ENCODE data around the gene FAM222A. TPM values are rescaled to one million over a fixed set of nuclear protein-coding genes. Genes with fewer than 3 reads are reported as not detected.

FAM222A gene
- total and polyA plus RNA-seq, 9 donors, result 4.7 to 9.3 (median 5.9) TPM

GRCh38 chr12:109724321-109724892, 10.8 kb downstream of the FAM222A start:
- H3K9me3 ChIP-seq (replicated peaks; ENCODE audit: control insufficient read depth, low read depth, low read length), result no peaks in the 10 kb centered on the region
- H3K27ac ChIP-seq (ENCODE audit: low read length), result no peak overlapping the region
- no peaks in the 10 kb centered on the region for H3K36me3 ChIP-seq (ENCODE audit: control insufficient read depth, insufficient read depth, low read length)
- peaks cover 3% of the 10 kb centered on the region for H3K27me3 ChIP-seq (ENCODE audit: control insufficient read depth, insufficient read depth, low read length)
- H3K4me3 ChIP-seq (ENCODE audit: low read length), result no peak overlapping the region
- 90% methylated on average over 11 of the region's 14 CpGs for WGBS (ENCODE audit: insufficient coverage)
- no peak for DNase-seq
- peaks cover 85% of the 10 kb centered on the region for H3K4me1 ChIP-seq (ENCODE audit: control insufficient read depth, insufficient read depth, low read length)

- no peak for DNase-seq
- Histone ChIP-seq H3K27me3 (ENCODE audit: control insufficient read depth, insufficient read depth, low read length) (no peaks in the 10 kb centered on the region), H3K36me3 (ENCODE audit: control insufficient read depth, insufficient read depth, low read length) (no peaks in the 10 kb centered on the region), H3K4me1 (ENCODE audit: control insufficient read depth, insufficient read depth, low read length) (peaks cover 74% of the 10 kb centered on the region), H3K27ac (ENCODE audit: low read length) (no peak overlapping the region), H3K9me3 (replicated peaks; ENCODE audit: control insufficient read depth, low read depth, low read length) (no peaks in the 10 kb centered on the region), H3K4me3 (ENCODE audit: low read length) (no peak overlapping the region)
- WGBS (ENCODE audit: insufficient coverage), result 82% methylated on average over 19 of the region's 24 CpGs
Observed at GRCh38 chr12:109725321-109726105, 11.9 kb downstream of the FAM222A start.

- Histone ChIP-seq H3K36me3 (ENCODE audit: control insufficient read depth, insufficient read depth, low read length) (no peaks in the 10 kb centered on the region), H3K27me3 (ENCODE audit: control insufficient read depth, insufficient read depth, low read length) (no peaks in the 10 kb centered on the region), H3K27ac (ENCODE audit: low read length) (no peak overlapping the region), H3K4me1 (ENCODE audit: control insufficient read depth, insufficient read depth, low read length) (peaks cover 68% of the 10 kb centered on the region), H3K4me3 (ENCODE audit: low read length) (no peak overlapping the region), H3K9me3 (replicated peaks; ENCODE audit: control insufficient read depth, low read depth, low read length) (no peaks in the 10 kb centered on the region)
- WGBS (ENCODE audit: insufficient coverage), result no CpG with 5 or more reads among the region's 1 CpG
- DNase-seq, result no peak
Observed at GRCh38 chr12:109726106-109726497, 12.5 kb downstream of the FAM222A start.

- 70% methylated on average over 8 of the region's 12 CpGs for WGBS (ENCODE audit: insufficient coverage)
- no peak for DNase-seq
- peaks cover 63% of the 10 kb centered on the region for H3K4me1 ChIP-seq (ENCODE audit: control insufficient read depth, insufficient read depth, low read length)
- no peak overlapping the region for H3K4me3 ChIP-seq (ENCODE audit: low read length)
- H3K27ac ChIP-seq (ENCODE audit: low read length), result peak overlapping the region; percentile 72
- no peaks in the 10 kb centered on the region for H3K9me3 ChIP-seq (replicated peaks; ENCODE audit: control insufficient read depth, low read depth, low read length)
- no peaks in the 10 kb centered on the region for H3K36me3 ChIP-seq (ENCODE audit: control insufficient read depth, insufficient read depth, low read length)
- H3K27me3 ChIP-seq (ENCODE audit: control insufficient read depth, insufficient read depth, low read length), result no peaks in the 10 kb centered on the region
Observed at GRCh38 chr12:109726511-109727038, 12.9 kb downstream of the FAM222A start.

- Histone ChIP-seq H3K4me1 (ENCODE audit: control insufficient read depth, insufficient read depth, low read length) (peaks cover 57% of the 10 kb centered on the region), H3K27ac (ENCODE audit: low read length) (peak overlapping the region; percentile 80), H3K27me3 (ENCODE audit: control insufficient read depth, insufficient read depth, low read length) (no peaks in the 10 kb centered on the region), H3K36me3 (ENCODE audit: control insufficient read depth, insufficient read depth, low read length) (no peaks in the 10 kb centered on the region), H3K4me3 (ENCODE audit: low read length) (no peak overlapping the region), H3K9me3 (replicated peaks; ENCODE audit: control insufficient read depth, low read depth, low read length) (no peaks in the 10 kb centered on the region)
- 41% methylated on average over 13 of the region's 18 CpGs for WGBS (ENCODE audit: insufficient coverage)
- peak; percentile 74 for DNase-seq
Observed at GRCh38 chr12:109727039-109727723, 13.6 kb downstream of the FAM222A start.

- Histone ChIP-seq H3K4me3 (ENCODE audit: low read length) (no peak overlapping the region), H3K4me1 (ENCODE audit: control insufficient read depth, insufficient read depth, low read length) (peaks cover 49% of the 10 kb centered on the region), H3K27me3 (ENCODE audit: control insufficient read depth, insufficient read depth, low read length) (no peaks in the 10 kb centered on the region), H3K27ac (ENCODE audit: low read length) (peak overlapping the region; percentile 80), H3K36me3 (ENCODE audit: control insufficient read depth, insufficient read depth, low read length) (no peaks in the 10 kb centered on the region), H3K9me3 (replicated peaks; ENCODE audit: control insufficient read depth, low read depth, low read length) (no peaks in the 10 kb centered on the region)
- no peak for DNase-seq
- 70% methylated on average over 13 of the region's 14 CpGs for WGBS (ENCODE audit: insufficient coverage)
Observed at GRCh38 chr12:109727746-109728726, 14.4 kb downstream of the FAM222A start.

GRCh38 chr12:109728921-109729320, 15.3 kb downstream of the FAM222A start:
- Histone ChIP-seq H3K4me1 (ENCODE audit: control insufficient read depth, insufficient read depth, low read length) (peaks cover 41% of the 10 kb centered on the region), H3K27me3 (ENCODE audit: control insufficient read depth, insufficient read depth, low read length) (peaks cover 1% of the 10 kb centered on the region), H3K36me3 (ENCODE audit: control insufficient read depth, insufficient read depth, low read length) (no peaks in the 10 kb centered on the region), H3K27ac (ENCODE audit: low read length) (no peak overlapping the region), H3K4me3 (ENCODE audit: low read length) (no peak overlapping the region), H3K9me3 (replicated peaks; ENCODE audit: control insufficient read depth, low read depth, low read length) (no peaks in the 10 kb centered on the region)
- no peak for DNase-seq
- WGBS (ENCODE audit: insufficient coverage), result no CpG with 5 or more reads among the region's 1 CpG

GRCh38 chr12:109729371-109729781, 15.8 kb downstream of the FAM222A start:
- H3K4me1 ChIP-seq (ENCODE audit: control insufficient read depth, insufficient read depth, low read length), result peaks cover 41% of the 10 kb centered on the region
- no peaks in the 10 kb centered on the region for H3K36me3 ChIP-seq (ENCODE audit: control insufficient read depth, insufficient read depth, low read length)
- WGBS (ENCODE audit: insufficient coverage), result 89% methylated on average over 14 of the region's 18 CpGs
- no peaks in the 10 kb centered on the region for H3K9me3 ChIP-seq (replicated peaks; ENCODE audit: control insufficient read depth, low read depth, low read length)
- no peak overlapping the region for H3K4me3 ChIP-seq (ENCODE audit: low read length)
- no peak overlapping the region for H3K27ac ChIP-seq (ENCODE audit: low read length)
- H3K27me3 ChIP-seq (ENCODE audit: control insufficient read depth, insufficient read depth, low read length), result peaks cover 5% of the 10 kb centered on the region
- DNase-seq, result no peak

- WGBS (ENCODE audit: insufficient coverage), result 63% methylated on average over 3 of the region's 9 CpGs
- Histone ChIP-seq H3K4me3 (ENCODE audit: low read length) (no peak overlapping the region), H3K9me3 (replicated peaks; ENCODE audit: control insufficient read depth, low read depth, low read length) (no peaks in the 10 kb centered on the region), H3K27me3 (ENCODE audit: control insufficient read depth, insufficient read depth, low read length) (peaks cover 8% of the 10 kb centered on the region), H3K27ac (ENCODE audit: low read length) (no peak overlapping the region), H3K36me3 (ENCODE audit: control insufficient read depth, insufficient read depth, low read length) (no peaks in the 10 kb centered on the region), H3K4me1 (ENCODE audit: control insufficient read depth, insufficient read depth, low read length) (peaks cover 40% of the 10 kb centered on the region)
- DNase-seq, result no peak
Observed at GRCh38 chr12:109729801-109730200, 16.2 kb downstream of the FAM222A start.
